ENCODE results near the gene SSTR3.
"Not testable (repeated sequence)": the region's sequence is repeated elsewhere in the genome, so short reads cannot be mapped to it uniquely, and the experiment has no call there.

SSTR3 gene

GRCh38 chr22:37171662-37172061 lies 40.6 kb downstream of the SSTR3 start:
- Histone ChIP-seq H3K27me3 (ENCODE audit: control insufficient read depth, low read length) (peaks cover 40% of the 10 kb centered on the region), H3K4me1 (ENCODE audit: control insufficient read depth, low read length) (peaks cover 2% of the 10 kb centered on the region)
- TF ChIP-seq, protein P1, sequence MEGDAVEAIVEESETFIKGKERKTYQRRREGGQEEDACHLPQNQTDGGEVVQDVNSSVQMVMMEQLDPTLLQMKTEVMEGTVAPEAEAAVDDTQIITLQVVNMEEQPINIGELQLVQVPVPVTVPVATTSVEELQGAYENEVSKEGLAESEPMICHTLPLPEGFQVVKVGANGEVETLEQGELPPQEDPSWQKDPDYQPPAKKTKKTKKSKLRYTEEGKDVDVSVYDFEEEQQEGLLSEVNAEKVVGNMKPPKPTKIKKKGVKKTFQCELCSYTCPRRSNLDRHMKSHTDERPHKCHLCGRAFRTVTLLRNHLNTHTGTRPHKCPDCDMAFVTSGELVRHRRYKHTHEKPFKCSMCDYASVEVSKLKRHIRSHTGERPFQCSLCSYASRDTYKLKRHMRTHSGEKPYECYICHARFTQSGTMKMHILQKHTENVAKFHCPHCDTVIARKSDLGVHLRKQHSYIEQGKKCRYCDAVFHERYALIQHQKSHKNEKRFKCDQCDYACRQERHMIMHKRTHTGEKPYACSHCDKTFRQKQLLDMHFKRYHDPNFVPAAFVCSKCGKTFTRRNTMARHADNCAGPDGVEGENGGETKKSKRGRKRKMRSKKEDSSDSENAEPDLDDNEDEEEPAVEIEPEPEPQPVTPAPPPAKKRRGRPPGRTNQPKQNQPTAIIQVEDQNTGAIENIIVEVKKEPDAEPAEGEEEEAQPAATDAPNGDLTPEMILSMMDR (IDR thresholded peaks at IDR 0.05; ENCODE audit: low read depth, low read length, poor library complexity, severe bottlenecking): no peak
- no peak for TF ChIP-seq EZH2phosphoT487 (IDR thresholded peaks at IDR 0.05; ENCODE audit: borderline replicate concordance, low read length)

GRCh38 chr22:37170689-37171405 lies 41.4 kb downstream of the SSTR3 start:
- H3K4me3 ChIP-seq (ENCODE audit: low read length); H3K4me1 ChIP-seq (ENCODE audit: control insufficient read depth, low read length); H3K9me2 ChIP-seq (replicated peaks; ENCODE audit: control insufficient read depth, low read length); H3K27ac ChIP-seq (ENCODE audit: low read depth, low read length); H3K9me3 ChIP-seq (ENCODE audit: control insufficient read depth, insufficient read depth, low read length); H4K20me1 ChIP-seq (ENCODE audit: control insufficient read depth, insufficient read depth, low read depth, low read length); H3K36me3 ChIP-seq (ENCODE audit: control insufficient read depth, low read length); H3F3A ChIP-seq (ENCODE audit: control insufficient read depth, insufficient read depth); H3K4me2 ChIP-seq (ENCODE audit: low read length); H3K79me2 ChIP-seq (ENCODE audit: control insufficient read depth, low read length): not testable (repeated sequence)
- peaks cover 34% of the 10 kb centered on the region for H3K27me3 ChIP-seq (ENCODE audit: control insufficient read depth, low read length)

More at GRCh38 chr22:37171662-37172061, 40.6 kb downstream of the SSTR3 start:
- H3F3A ChIP-seq (ENCODE audit: control insufficient read depth, insufficient read depth): no peaks in the 10 kb centered on the region
- no peaks in the 10 kb centered on the region for H3K36me3 ChIP-seq (ENCODE audit: control insufficient read depth, low read length)
- H3K27ac ChIP-seq (ENCODE audit: low read depth, low read length): no peak overlapping the region
- H3K79me2 ChIP-seq (ENCODE audit: control insufficient read depth, low read length): no peaks in the 10 kb centered on the region
- H3K9me2 ChIP-seq (replicated peaks; ENCODE audit: control insufficient read depth, low read length): no peaks in the 10 kb centered on the region
- H3K4me2 ChIP-seq (ENCODE audit: low read length): no peak overlapping the region
- no peaks in the 10 kb centered on the region for H3K9me3 ChIP-seq (ENCODE audit: control insufficient read depth, insufficient read depth, low read length)
- H4K20me1 ChIP-seq (ENCODE audit: control insufficient read depth, insufficient read depth, low read depth, low read length): no peaks in the 10 kb centered on the region
- H3K4me3 ChIP-seq (ENCODE audit: low read length): no peak overlapping the region

GRCh38 chr22:37169947-37170688 lies 42.2 kb downstream of the SSTR3 start:
- no peaks in the 10 kb centered on the region for H3K79me2 ChIP-seq (ENCODE audit: control insufficient read depth, low read length)
- no peaks in the 10 kb centered on the region for H3K36me3 ChIP-seq (ENCODE audit: control insufficient read depth, low read length)
- peaks cover 28% of the 10 kb centered on the region for H3K27me3 ChIP-seq (ENCODE audit: control insufficient read depth, low read length)
- H3K9me2 ChIP-seq (replicated peaks; ENCODE audit: control insufficient read depth, low read length): no peaks in the 10 kb centered on the region
- H3K4me3 ChIP-seq (ENCODE audit: low read length): no peak overlapping the region
- peaks cover 6% of the 10 kb centered on the region for H3K4me1 ChIP-seq (ENCODE audit: control insufficient read depth, low read length)
- no peak for TF ChIP-seq EZH2phosphoT487 (IDR thresholded peaks at IDR 0.05; ENCODE audit: borderline replicate concordance, low read length)
- TF ChIP-seq, protein P1 (IDR thresholded peaks at IDR 0.05; ENCODE audit: low read depth, low read length, poor library complexity, severe bottlenecking): peak; percentile 34
- H3K4me2 ChIP-seq (ENCODE audit: low read length): no peak overlapping the region
- no peaks in the 10 kb centered on the region for H3F3A ChIP-seq (ENCODE audit: control insufficient read depth, insufficient read depth)
- no peaks in the 10 kb centered on the region for H3K9me3 ChIP-seq (ENCODE audit: control insufficient read depth, insufficient read depth, low read length)
- H3K27ac ChIP-seq (ENCODE audit: low read depth, low read length): no peak overlapping the region
- H4K20me1 ChIP-seq (ENCODE audit: control insufficient read depth, insufficient read depth, low read depth, low read length): no peaks in the 10 kb centered on the region

- Histone ChIP-seq H3K4me3 (ENCODE audit: low read length) (no peak overlapping the region), H4K20me1 (ENCODE audit: control insufficient read depth, insufficient read depth, low read depth, low read length) (no peaks in the 10 kb centered on the region), H3K4me1 (ENCODE audit: control insufficient read depth, low read length) (peaks cover 6% of the 10 kb centered on the region), H3K79me2 (ENCODE audit: control insufficient read depth, low read length) (no peaks in the 10 kb centered on the region), H3K4me2 (ENCODE audit: low read length) (no peak overlapping the region), H3F3A (ENCODE audit: control insufficient read depth, insufficient read depth) (no peaks in the 10 kb centered on the region), H3K9me3 (ENCODE audit: control insufficient read depth, insufficient read depth, low read length) (no peaks in the 10 kb centered on the region), H3K9me2 (replicated peaks; ENCODE audit: control insufficient read depth, low read length) (no peaks in the 10 kb centered on the region), H3K36me3 (ENCODE audit: control insufficient read depth, low read length) (no peaks in the 10 kb centered on the region), H3K27me3 (ENCODE audit: control insufficient read depth, low read length) (peaks cover 27% of the 10 kb centered on the region), H3K27ac (ENCODE audit: low read depth, low read length) (no peak overlapping the region)
- no peak for TF ChIP-seq EZH2phosphoT487 (IDR thresholded peaks at IDR 0.05; ENCODE audit: borderline replicate concordance, low read length)
- TF ChIP-seq, protein P1 (IDR thresholded peaks at IDR 0.05; ENCODE audit: low read depth, low read length, poor library complexity, severe bottlenecking): no peak
These were observed 42.9 kb downstream of the SSTR3 start for GRCh38 chr22:37169406-37169805.

Data from DOHH2 (cell line).